ENCODE data around the gene ZBTB22.
"Not testable (repeated sequence)": the region's sequence is repeated elsewhere in the genome, so short reads cannot be mapped to it uniquely, and the experiment has no call there.

Gene ZBTB22

GRCh38 chr6:33317669-33318425 lies at the start of gene ZBTB22:
TSS of gene ZBTB22 (minus strand) at chr6:33317744. CDS start at chr6:33316916, 828 bp downstream.
- DNase-seq (ENCODE audit: low spot score) = peak; percentile 97

GRCh38 chr6:33367009-33367714 lies 49.6 kb upstream of the ZBTB22 start:
- DNase-seq (ENCODE audit: low spot score) = no peak

GRCh38 chr6:33365206-33365971 lies 47.8 kb upstream of the ZBTB22 start:
- not testable (repeated sequence) for DNase-seq (ENCODE audit: low spot score)

- not testable (repeated sequence) for DNase-seq (ENCODE audit: low spot score)
Observed at GRCh38 chr6:33364475-33365205, 47.1 kb upstream of the ZBTB22 start.

GRCh38 chr6:33363486-33363885 lies 45.9 kb upstream of the ZBTB22 start:
- not testable (repeated sequence) for DNase-seq (ENCODE audit: low spot score)

- no peak for DNase-seq (ENCODE audit: low spot score)
Observed at GRCh38 chr6:33359331-33359730, 41.8 kb upstream of the ZBTB22 start.

GRCh38 chr6:33357160-33357871 lies 39.8 kb upstream of the ZBTB22 start:
- not testable (repeated sequence) for DNase-seq (ENCODE audit: low spot score)

- DNase-seq (ENCODE audit: low spot score) = no peak
Observed at GRCh38 chr6:33356295-33356694, 38.8 kb upstream of the ZBTB22 start.

- not testable (repeated sequence) for DNase-seq (ENCODE audit: low spot score)
Observed at GRCh38 chr6:33355860-33356259, 38.3 kb upstream of the ZBTB22 start.

- no peak for DNase-seq (ENCODE audit: low spot score)
Observed at GRCh38 chr6:33347816-33348215, 30.3 kb upstream of the ZBTB22 start.

GRCh38 chr6:33346972-33347371 lies 29.4 kb upstream of the ZBTB22 start:
- DNase-seq (ENCODE audit: low spot score) = not testable (repeated sequence)

GRCh38 chr6:33344701-33345697 lies 27.5 kb upstream of the ZBTB22 start:
- peak; percentile 72 for DNase-seq (ENCODE audit: low spot score)

GRCh38 chr6:33343953-33344611 lies 26.5 kb upstream of the ZBTB22 start:
- DNase-seq (ENCODE audit: low spot score) = no peak

- not testable (repeated sequence) for DNase-seq (ENCODE audit: low spot score)
Observed at GRCh38 chr6:33343606-33343952, 26.0 kb upstream of the ZBTB22 start.

GRCh38 chr6:33339193-33339592 lies 21.6 kb upstream of the ZBTB22 start:
- no peak for DNase-seq (ENCODE audit: low spot score)

- DNase-seq (ENCODE audit: low spot score) = no peak
Observed at GRCh38 chr6:33336495-33336894, 19.0 kb upstream of the ZBTB22 start.

- no peak for DNase-seq (ENCODE audit: low spot score)
Observed at GRCh38 chr6:33335916-33336315, 18.4 kb upstream of the ZBTB22 start.

- DNase-seq (ENCODE audit: low spot score) = no peak
Observed at GRCh38 chr6:33333666-33334065, 16.1 kb upstream of the ZBTB22 start.

GRCh38 chr6:33330736-33331135 lies 13.2 kb upstream of the ZBTB22 start:
- no peak for DNase-seq (ENCODE audit: low spot score)

- no peak for DNase-seq (ENCODE audit: low spot score)
Observed at GRCh38 chr6:33329058-33329457, 11.5 kb upstream of the ZBTB22 start.

Measured in left forelimb (tissue), 1 donor.